ENCODE measurements around the gene HBP1.
"Not testable (repeated sequence)": the region's sequence is repeated elsewhere in the genome, so short reads cannot be mapped to it uniquely, and the experiment has no call there.

Gene HBP1

DNA sequence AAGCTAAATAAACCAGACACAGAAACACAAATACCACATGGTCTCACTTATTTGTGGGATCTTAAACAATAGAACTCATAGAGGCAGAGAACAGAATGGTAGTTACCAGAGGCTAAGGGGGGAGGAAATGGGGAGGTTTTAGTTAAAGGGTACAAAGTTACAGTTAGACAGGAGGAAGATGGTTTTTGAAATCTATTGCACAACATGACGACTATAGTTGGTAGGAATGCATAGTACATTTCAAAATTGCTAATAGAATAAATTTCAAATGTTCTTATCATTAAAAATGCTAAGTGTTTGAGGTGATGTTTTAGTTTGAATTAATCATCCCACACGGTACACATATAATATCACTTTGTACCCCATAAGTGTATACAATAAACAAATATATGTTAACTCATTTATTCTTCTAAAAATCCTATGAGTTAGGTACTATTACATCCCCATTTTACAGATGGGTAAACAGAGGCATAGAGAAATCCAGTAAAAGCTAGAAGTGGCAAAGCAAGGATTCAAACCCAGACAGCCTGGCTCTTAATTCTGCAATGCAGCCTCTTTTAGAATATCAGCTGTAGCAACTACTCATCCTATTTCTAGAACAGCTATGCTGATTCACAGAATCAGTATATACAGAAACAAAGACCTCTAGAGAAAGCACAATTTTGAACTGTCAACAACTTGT lies 50.9 kb downstream of the HBP1 start:
- DNase-seq (ENCODE audit: insufficient read length, low spot score) = no peak
- FAIRE-seq = no peak

DNA sequence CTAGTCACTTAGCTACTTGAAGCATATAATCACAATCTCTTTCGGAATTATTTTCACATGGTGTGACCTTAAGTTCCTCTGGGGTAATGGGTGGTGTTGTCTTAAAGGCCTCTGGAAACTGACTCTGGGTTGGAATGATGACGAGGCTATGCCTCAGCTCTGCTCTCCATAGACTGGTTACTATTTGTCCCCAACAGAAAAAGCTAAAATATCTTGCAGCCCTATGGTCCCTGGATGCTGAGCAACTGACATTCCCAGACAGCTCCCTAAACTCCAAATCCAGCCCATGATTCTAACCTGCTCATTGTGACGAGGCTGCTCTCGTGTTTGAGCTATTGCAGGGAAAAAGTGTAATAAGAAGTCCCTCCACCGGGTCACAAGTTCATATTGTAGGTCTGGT lies 51.6 kb downstream of the HBP1 start:
- no peak for FAIRE-seq
- no peak for DNase-seq (ENCODE audit: insufficient read length, low spot score)

DNA sequence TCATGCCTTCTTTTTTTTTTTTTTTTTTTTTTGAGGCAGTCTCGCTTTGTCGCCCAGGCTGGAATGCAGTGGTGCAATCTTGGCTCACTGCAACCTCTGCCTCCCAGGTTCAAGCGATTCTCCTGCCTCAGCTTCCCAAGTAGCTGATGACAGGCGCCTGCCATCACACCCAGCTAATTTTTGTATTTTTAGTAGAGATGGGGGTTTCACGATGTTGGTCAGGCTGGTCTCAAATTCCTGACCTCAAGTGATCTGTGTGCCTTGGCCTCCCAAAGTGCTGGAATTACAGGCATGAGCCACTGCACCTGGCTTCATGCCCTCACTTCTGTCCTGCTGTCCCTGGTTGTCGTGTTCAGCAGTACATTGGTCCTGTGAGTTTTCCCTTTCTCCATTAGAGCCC lies 52.0 kb downstream of the HBP1 start:
- not testable (repeated sequence) for FAIRE-seq; DNase-seq (ENCODE audit: insufficient read length, low spot score)

DNA sequence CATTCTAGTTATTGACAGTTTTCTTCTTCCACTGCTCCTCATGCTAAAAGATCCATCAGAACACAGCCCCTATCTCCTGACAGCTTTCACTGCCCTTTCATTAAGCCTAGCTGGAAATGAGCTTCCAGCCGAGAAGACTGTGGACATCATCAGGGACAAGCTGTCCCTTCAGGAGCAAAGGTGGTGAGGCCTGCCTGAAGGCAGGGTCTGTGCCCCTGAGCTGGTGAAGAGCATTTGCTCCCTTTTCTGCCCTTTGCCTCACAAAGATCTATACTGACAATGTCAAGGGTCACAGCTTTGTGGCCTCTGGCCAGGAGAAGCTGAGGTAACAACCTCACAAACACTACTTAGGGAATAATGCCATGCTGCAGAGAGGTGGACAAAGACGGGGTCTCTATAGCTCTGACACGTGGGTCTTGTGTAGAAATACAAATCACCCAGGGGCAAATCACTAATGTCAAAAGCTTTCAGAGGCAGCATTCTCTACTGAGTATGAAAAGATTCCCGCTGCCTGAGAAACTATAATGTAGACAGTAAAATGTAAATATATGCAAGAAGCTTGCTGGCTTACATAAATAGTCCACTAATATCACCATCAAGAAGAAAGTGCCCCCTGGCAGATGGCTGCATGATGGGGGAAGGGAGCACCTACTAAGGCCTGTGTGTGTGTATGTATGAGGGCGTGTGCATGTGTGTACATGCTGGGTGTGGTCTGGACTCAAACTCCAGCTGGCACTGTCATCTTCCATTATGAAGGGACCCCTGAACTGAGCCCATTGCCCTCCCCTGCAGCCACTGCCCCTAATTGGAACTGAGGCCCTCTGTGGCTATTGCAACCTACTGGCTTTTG lies 55.8 kb downstream of the HBP1 start:
- DNase-seq (ENCODE audit: insufficient read length, low spot score) (no peak), FAIRE-seq (no peak)

GRCh38 chr7:107228291-107228690 lies 59.5 kb downstream of the HBP1 start:
- FAIRE-seq (no peak), DNase-seq (ENCODE audit: insufficient read length, low spot score) (no peak)

- FAIRE-seq = no peak
- DNase-seq (ENCODE audit: insufficient read length, low spot score) = no peak
Observed at GRCh38 chr7:107230334-107230733, 61.5 kb downstream of the HBP1 start.

- no peak for FAIRE-seq
- DNase-seq (ENCODE audit: insufficient read length, low spot score) = no peak
Observed at GRCh38 chr7:107232568-107233090, 63.8 kb downstream of the HBP1 start.

DNA sequence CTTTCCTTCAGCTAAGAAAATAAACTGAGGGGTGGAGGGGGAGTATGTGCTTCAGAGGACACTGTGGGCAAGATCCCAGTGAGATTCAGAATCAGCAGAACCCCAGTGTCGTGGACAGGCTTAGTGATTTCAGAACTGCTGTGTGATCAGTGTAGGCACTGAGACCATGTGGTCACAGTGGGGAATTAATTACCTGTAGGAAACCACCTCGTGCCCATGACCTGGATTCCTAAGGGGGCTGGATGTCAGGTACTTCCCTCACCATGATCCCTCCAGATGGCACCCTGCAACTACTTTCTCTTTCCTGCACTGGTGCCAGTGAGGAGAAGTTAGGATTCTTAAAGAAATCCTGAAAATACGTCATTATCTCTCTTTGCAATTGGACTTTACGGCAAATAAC lies 64.4 kb downstream of the HBP1 start:
- no peak for DNase-seq (ENCODE audit: insufficient read length, low spot score)
- FAIRE-seq = no peak

GRCh38 chr7:107233981-107234380 lies 65.2 kb downstream of the HBP1 start:
- DNase-seq (ENCODE audit: insufficient read length, low spot score) = no peak
- no peak for FAIRE-seq

- FAIRE-seq = no peak
- DNase-seq (ENCODE audit: insufficient read length, low spot score) = no peak
Observed at GRCh38 chr7:107234436-107234835, 65.6 kb downstream of the HBP1 start.

GRCh38 chr7:107236862-107237261 lies 68.1 kb downstream of the HBP1 start:
- no peak for FAIRE-seq
- DNase-seq (ENCODE audit: insufficient read length, low spot score) = no peak

DNA sequence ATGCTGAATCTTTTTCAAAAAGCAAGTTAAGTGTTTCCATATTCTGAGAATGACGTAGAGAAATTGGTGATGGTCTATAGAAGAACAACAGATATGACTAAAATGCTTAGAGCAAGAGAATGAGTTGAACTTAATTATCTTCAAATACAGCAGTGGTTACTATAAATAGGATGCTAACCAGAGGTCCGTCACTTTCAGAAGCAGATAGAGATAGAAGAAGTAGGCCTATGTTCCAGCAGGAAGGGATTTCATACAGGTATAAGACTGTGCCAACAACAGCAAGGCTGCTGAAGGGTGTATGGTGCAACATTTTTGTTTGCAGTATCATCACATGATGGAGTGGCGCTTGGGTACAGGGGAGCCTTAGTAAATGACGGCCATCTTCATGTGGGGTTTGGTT lies 68.6 kb downstream of the HBP1 start:
- DNase-seq (ENCODE audit: insufficient read length, low spot score) = no peak
- no peak for FAIRE-seq

DNA sequence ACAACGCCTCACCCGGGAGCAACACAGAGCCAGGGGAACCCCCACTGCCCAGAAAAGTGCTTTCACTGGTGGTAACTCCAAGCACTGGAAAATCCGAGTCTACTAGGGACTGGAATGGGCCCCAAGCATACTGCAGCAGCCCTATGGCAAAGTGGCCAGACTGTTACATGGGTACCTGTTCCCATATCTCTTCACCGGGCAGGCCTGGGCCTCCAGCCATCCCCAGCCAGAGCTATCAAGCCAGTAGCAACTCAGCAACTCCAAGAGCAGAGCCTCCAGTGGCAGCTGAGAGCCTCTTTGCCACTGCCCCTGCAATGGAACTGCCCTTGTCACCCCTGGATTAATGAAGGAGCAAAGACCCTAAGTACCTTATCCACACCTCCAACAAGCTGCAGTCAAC lies 73.5 kb downstream of the HBP1 start:
- no peak for DNase-seq (ENCODE audit: insufficient read length, low spot score)
- no peak for FAIRE-seq

GRCh38 chr7:107244613-107245012 lies 75.8 kb downstream of the HBP1 start:
- DNase-seq (ENCODE audit: insufficient read length, low spot score) = no peak
- no peak for FAIRE-seq

DNA sequence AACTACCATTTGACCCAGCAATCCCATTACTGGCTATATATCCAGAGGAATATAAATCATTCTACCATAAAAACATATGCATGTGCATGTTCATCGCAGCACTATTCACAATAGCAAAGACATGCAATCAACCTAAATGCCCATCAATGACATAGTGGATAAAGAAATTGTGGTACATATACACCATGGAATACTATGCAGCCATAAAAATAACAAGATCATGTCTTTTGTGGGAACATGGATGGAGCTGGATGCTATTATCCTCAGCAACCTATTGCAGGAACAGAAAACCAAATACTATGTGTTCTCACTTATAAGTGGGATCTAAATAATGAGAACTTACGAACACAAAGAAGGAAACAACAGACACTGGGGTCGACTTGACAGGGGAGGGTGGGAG lies 78.0 kb downstream of the HBP1 start:
- DNase-seq (ENCODE audit: insufficient read length, low spot score); FAIRE-seq: not testable (repeated sequence)

DNA sequence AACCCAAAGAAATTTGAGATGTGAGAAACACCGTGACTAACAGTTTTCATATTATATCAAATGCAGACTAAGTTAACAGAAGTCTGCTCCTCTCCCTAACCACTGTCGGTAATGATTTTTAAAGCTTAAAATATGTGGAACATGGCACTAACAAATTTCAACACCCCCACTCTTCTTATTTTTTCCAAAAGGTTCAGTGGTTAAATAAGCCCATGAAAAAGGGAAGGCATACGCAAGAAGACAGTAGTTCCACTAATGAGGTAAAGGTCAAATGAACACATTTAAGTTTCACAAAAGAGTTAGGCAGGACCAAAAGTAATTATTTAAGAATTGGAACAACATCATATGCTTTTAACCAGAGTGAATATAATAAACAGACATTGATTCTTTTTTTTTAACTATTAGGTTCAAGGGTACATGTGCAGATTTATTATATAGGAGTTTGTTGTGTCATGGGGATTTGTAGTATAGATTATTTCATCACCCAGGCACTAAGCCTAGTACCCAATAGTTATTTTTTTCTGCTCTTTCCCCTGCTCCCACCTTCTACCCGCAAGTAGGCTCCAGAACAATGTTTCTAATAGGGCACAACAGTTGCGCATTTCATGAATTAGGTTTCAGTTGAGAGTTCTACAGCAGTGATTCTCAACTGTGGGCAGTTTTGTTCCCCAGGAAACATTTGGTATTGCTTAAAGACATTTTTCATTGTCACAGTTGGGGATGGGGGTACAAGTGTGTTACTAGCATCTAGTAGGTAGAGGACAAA lies 79.9 kb downstream of the HBP1 start:
- FAIRE-seq (no peak), DNase-seq (ENCODE audit: insufficient read length, low spot score) (no peak)

DNA sequence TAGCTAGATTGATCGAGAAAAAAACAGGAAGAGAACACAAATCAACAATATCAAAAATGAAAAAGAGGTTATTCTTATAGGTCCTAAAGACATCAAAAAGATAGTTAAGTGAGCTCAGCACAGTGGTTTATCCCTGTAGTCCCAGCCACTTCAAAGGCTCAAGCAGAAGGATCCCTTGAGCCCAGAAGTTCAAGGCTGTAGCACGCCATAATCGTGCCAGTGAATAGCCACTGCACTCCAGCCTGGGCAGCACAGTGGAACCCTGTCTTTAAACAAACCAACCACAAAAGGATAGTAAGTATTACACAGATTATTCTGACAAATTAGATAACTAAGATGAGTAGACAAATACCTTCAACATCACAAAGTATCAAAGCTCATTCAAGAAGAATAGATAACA lies 83.2 kb downstream of the HBP1 start:
- no peak for DNase-seq (ENCODE audit: insufficient read length, low spot score)
- no peak for FAIRE-seq
